ENCODE data around the gene C10orf120.

- TF ChIP-seq CTCF (IDR thresholded peaks at IDR 0.05 in 8 of 11, conservative IDR thresholded peaks at IDR 0.05 in 3 of 11) (no peak), POLR2A (IDR thresholded peaks at IDR 0.05) (no peak)
These were observed 43.3 kb downstream of the C10orf120 start for GRCh38 chr10:122656308-122656705.
